ENCODE measurements around the gene PTPRT.

DNA sequence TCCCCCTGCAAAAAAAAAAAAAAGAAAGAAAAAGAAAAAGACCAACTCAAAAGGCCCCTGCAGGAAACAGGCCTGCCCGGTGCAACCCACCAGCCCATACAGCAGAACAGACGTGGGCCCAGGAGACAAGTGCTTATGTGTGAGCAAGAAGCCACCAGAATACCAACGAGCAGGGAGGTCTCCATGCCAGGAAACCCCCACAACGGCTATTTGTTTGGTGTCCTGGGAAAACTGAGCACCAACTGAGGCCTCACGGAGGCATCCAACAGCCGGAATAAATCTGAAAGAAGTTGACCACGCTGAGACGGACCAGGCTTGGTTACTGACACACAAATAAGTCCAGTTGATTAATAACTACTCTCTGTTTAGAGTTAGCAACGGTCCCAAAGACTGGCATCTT lies 29.7 kb downstream of the PTPRT start:
- no peak for TF ChIP-seq EZH2 (IDR thresholded peaks at IDR 0.05; ENCODE audit: borderline replicate concordance, low read depth, low read length, poor library complexity, severe bottlenecking)
- TF ChIP-seq, protein P1, sequence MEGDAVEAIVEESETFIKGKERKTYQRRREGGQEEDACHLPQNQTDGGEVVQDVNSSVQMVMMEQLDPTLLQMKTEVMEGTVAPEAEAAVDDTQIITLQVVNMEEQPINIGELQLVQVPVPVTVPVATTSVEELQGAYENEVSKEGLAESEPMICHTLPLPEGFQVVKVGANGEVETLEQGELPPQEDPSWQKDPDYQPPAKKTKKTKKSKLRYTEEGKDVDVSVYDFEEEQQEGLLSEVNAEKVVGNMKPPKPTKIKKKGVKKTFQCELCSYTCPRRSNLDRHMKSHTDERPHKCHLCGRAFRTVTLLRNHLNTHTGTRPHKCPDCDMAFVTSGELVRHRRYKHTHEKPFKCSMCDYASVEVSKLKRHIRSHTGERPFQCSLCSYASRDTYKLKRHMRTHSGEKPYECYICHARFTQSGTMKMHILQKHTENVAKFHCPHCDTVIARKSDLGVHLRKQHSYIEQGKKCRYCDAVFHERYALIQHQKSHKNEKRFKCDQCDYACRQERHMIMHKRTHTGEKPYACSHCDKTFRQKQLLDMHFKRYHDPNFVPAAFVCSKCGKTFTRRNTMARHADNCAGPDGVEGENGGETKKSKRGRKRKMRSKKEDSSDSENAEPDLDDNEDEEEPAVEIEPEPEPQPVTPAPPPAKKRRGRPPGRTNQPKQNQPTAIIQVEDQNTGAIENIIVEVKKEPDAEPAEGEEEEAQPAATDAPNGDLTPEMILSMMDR (conservative IDR thresholded peaks at IDR 0.05; ENCODE audit: low read depth, low read length), result no peak
